D721Med (cell line): ENCODE measurements around the gene UBE2S.
"Not testable (repeated sequence)": the region's sequence is repeated elsewhere in the genome, so short reads cannot be mapped to it uniquely, and the experiment has no call there.

ENCODE experiments used
- DNase-seq: peaks from one replicate; pipeline ENCODE4 v3.0.0; 2011; ENCODE audit warnings: low spot score; ENCODE audit not compliant: insufficient read length
- FAIRE-seq: peaks from 2 replicates; lab custom pipeline; 2011; peaks lifted over from hg19 to GRCh38; lab: Jason Lieb, UNC
- CTCF ChIP-seq: IDR thresholded peaks from 2 replicates; pipeline ENCODE4 v1.5.1; 2012; ENCODE audit warnings: mild to moderate bottlenecking, control low read depth; ENCODE audit not compliant: insufficient read depth; ENCODE audit errors: missing control alignments

The UBE2S gene

GRCh38 chr19:55410168-55410567, 2.6 kb upstream of the UBE2S start:
- TF ChIP-seq CTCF = no peak
- FAIRE-seq (no peak), DNase-seq (no peak)

- not testable (repeated sequence) for FAIRE-seq, DNase-seq
Observed at GRCh38 chr19:55409179-55409578, 1.6 kb upstream of the UBE2S start.

GRCh38 chr19:55408533-55408872, 915 bp upstream of the UBE2S start:
- TF ChIP-seq CTCF = no peak
- DNase-seq (no peak), FAIRE-seq (no peak)

GRCh38 chr19:55407800-55408532, 378 bp upstream of the UBE2S start:
- TF ChIP-seq CTCF = no peak
- no peak for FAIRE-seq

GRCh38 chr19:55406826-55407549, 600 bp downstream of the UBE2S start:
- DNase-seq (no peak), FAIRE-seq (no peak)
- no peak for TF ChIP-seq CTCF

More at GRCh38 chr19:55407800-55408532, 378 bp upstream of the UBE2S start:
- peak; percentile 96 for DNase-seq

- no peak for TF ChIP-seq CTCF
- FAIRE-seq (no peak), DNase-seq (no peak)
Observed at GRCh38 chr19:55406091-55406825, 1.3 kb downstream of the UBE2S start.

- TF ChIP-seq CTCF = no peak
- DNase-seq = no peak
- FAIRE-seq = no peak
Observed at GRCh38 chr19:55405638-55406037, 1.9 kb downstream of the UBE2S start.
